ENCODE results near the gene RAD23A.
A peak's percentile ranks its signal among the peaks of the same experiment; 100 is the strongest.
"Not testable (repeated sequence)": the region's sequence is repeated elsewhere in the genome, so short reads cannot be mapped to it uniquely, and the experiment has no call there.

The RAD23A gene

DNA sequence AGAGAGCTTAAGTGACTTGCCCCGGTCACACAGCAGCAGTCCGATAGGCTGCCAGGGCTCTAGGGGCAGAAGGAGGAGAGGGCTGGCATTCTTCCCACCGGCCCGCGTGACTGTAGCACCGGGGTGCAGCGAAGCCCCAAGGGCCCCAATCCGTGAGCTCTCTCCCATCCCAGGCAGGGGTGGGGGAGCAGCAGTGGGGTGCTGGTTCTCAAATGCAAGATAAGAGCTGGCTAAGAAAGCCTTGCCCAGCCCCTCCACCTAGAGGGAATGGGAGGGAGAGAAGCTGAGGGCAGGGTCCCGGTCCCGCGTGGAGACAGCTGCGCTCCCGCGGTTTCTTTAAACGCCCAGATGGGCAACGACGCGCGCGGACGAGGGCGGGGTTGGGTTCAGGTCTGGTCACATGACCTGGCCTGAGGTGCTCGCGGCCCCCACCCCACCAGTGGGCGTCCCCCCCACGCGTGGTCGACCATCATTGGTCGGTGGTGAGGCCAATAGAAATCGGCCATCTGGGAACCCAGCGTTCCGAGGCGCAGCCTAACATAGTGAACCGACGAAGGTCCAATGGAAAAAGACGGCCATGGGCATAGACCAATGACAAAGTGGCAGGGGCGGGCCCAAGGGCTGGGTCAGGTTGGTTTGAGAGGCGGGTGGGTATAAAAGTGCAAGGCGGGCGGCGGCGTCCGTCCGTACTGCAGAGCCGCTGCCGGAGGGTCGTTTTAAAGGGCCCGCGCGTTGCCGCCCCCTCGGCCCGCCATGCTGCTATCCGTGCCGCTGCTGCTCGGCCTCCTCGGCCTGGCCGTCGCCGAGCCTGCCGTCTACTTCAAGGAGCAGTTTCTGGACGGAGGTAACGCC is 7.5 kb upstream of the RAD23A start, which contains the start of gene CALR:
CALR (plus strand) TSS at position 683 of the 852 bp plus-strand sequence; CDS start at position 754, 71 bp downstream.
- peak; percentile 99 for DNase-seq (ENCODE audit: low read depth in 2 of 2)

DNA sequence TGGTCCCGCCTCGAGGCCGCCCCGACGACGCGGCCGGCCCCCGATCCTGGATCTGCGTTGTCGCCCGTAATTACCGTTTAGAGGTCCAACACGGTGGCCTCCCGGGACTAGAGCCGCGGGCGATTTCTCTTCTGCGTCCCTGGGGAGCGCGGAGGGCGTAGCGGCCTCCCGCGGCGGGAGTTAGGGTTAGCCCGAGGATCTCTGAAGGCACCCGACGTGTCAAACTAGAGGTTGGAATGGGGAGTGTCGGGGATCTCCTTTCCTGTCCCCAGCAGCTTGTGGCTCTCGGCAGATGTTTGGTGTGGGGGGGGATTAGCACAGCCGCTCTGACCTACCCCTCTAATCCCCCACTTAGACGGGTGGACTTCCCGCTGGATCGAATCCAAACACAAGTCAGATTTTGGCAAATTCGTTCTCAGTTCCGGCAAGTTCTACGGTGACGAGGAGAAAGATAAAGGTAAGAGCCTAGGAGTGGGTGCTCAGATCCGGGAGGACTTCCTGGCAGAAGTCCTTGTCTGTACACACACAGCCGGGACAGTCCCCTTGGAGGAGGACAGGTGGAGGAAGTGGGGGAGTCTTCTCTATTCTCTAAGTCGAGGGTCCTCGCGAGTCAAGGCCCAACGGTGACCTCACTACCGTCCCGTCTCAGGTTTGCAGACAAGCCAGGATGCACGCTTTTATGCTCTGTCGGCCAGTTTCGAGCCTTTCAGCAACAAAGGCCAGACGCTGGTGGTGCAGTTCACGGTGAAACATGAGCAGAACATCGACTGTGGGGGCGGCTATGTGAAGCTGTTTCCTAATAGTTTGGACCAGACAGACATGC is 6.7 kb upstream of the RAD23A start:
- DNase-seq (ENCODE audit: low read depth in 2 of 2), result no peak

DNA sequence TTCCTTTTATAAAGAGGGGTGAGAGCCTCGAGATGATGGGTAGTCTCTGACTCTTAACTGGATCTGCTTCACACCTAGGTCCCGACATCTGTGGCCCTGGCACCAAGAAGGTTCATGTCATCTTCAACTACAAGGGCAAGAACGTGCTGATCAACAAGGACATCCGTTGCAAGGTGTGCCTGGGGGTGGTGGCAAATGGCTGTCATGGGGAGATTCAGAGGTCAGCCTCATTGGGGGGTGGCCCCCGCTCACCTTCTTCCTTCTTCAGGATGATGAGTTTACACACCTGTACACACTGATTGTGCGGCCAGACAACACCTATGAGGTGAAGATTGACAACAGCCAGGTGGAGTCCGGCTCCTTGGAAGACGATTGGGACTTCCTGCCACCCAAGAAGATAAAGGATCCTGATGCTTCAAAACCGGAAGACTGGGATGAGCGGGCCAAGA is 5.7 kb upstream of the RAD23A start:
- DNase-seq (ENCODE audit: low read depth in 2 of 2), result no peak

DNA sequence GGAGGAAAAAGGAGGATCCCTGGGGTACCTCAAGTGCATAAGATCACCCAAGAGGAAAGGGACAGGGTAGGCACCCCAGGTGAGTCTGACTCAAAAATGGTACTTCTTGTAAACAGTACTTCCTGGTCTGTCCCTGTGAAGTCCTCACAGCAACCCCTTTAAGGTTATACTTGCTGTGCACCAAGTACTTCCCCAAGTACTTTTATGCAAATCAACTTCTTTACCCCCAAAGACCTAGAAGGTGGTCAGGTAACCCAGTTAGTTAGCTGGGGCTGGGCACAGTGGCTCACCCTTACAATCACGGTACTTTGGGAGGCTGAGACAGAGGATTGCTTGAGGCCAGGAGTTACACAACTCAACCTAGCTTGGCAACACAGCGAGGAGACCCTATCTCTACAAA is 4.8 kb upstream of the RAD23A start:
- DNase-seq (ENCODE audit: low read depth in 2 of 2), result no peak

DNA sequence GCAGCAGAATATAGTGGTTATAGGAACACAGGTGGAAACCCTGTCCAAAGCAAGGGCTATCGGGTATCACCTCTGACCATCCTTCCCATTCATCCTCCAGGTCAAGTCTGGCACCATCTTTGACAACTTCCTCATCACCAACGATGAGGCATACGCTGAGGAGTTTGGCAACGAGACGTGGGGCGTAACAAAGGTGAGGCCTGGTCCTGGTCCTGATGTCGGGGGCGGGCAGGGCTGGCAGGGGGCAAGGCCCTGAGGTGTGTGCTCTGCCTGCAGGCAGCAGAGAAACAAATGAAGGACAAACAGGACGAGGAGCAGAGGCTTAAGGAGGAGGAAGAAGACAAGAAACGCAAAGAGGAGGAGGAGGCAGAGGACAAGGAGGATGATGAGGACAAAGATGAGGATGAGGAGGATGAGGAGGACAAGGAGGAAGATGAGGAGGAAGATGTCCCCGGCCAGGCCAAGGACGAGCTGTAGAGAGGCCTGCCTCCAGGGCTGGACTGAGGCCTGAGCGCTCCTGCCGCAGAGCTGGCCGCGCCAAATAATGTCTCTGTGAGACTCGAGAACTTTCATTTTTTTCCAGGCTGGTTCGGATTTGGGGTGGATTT is 2.1 kb upstream of the RAD23A start:
- no peak for DNase-seq (ENCODE audit: low read depth in 2 of 2)

DNA sequence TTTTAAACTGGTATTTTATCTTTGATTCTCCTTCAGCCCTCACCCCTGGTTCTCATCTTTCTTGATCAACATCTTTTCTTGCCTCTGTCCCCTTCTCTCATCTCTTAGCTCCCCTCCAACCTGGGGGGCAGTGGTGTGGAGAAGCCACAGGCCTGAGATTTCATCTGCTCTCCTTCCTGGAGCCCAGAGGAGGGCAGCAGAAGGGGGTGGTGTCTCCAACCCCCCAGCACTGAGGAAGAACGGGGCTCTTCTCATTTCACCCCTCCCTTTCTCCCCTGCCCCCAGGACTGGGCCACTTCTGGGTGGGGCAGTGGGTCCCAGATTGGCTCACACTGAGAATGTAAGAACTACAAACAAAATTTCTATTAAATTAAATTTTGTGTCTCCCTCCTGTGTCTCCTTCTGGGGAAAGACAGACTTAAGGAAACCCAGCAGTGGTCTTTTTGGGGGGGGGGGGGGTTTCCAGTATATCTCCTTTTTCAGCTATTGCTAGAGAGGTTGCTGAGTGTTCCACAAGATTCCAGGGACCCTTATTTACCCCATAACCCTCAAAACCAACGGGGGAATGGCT is 1.5 kb upstream of the RAD23A start:
- DNase-seq (ENCODE audit: low read depth in 2 of 2), result no peak

DNA sequence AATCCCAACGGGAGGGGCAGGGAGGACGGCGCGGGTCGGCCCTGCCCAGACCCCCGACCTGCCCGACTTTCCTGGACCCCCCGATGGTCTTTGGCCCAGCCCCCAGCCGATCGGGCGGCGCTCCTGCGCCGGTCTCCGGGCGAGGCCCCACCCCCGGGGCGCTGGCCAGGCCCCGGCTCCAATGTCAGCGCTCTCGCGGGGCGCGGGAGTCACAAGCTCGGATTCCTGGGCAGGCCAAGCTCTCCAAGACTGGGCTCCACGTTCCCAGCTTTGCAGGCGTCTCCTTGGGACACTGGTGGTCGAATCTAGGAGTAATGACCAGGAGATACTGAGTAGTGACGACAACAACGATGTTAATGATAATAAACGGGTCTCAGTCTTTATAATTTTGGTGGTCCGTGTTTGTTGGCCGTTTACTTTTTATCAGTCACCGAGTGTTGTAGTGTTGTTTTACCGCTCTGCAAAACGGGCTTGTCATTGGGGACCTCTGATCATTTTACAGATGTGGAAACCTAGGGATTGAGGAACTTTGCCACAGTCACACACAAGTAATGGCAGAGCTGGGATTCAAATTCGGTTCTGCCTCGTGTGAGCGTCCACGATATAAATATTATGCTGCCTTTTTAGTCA is 545 bp downstream of the RAD23A start:
- DNase-seq (ENCODE audit: low read depth in 2 of 2), result peak; percentile 33 to 35

DNA sequence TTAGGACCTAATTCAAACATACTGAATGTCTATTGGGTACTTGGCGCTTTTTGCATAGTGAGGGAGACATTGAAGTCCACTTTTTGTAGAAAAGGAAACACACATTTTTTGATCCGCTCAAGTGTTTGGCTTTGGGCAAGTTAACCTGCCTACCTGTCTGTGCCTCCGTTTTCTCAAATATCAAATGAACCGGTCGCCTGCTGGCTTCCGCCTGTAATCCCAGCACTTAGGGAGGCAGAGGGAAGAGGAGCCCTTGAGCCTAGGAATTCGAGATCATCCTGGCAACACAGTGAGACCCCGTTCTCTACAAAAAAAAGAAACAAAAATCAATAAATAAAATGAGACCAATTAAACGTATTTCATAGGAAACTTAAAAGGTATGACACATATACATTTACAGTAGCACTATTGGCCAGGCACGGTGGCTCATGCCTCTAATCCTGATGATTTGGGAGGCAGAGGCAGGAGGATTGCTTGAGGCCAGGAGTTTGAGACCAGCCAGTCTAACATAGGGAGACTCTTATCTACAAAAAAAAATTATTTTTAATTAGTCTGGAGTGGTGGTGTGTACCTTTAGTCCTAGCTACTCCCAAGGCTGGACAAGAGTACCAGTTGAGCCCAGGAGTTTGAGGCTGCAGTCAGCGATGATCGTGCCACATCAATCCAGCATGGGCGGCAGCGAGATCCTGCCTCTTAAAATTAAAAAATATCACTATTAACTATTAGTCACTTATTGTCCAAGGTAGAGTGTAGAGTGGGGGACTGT is 1.3 kb downstream of the RAD23A start:
- no peak for DNase-seq (ENCODE audit: low read depth in 2 of 2)

DNA sequence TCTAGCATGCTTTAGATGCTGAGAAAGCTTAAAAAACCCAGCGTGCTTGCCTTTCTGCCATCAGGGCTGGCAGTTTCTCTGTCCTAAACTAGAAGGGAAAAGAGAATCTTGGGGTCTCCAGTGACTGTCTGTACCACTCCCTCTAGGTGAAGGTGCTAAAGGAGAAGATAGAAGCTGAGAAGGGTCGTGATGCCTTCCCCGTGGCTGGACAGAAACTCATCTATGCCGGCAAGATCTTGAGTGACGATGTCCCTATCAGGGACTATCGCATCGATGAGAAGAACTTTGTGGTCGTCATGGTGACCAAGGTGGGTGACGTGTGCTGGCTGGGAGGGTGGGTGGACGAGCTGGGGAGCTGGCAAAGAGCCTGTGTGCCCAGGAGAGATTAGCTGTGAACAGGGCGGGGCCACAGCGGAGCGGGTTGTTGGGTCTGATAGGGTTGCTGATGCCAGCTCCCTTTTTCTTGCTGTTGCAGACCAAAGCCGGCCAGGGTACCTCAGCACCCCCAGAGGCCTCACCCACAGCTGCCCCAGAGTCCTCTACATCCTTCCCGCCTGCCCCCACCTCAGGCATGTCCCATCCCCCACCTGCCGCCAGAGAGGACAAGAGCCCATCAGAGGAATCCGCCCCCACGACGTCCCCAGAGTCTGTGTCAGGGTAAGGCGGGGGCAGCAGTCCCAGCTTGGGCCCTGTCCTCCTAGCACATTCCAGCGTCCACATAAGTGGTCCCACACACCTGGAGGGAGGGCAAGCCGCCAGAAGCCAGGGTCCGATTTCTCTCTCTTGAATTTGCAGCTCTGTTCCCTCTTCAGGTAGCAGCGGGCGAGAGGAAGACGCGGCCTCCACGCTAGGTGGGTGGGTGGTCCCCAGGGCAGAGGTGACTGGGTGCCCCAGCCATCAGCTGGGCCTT is 2.3 kb downstream of the RAD23A start:
- DNase-seq (ENCODE audit: low read depth in 2 of 2), result no peak

DNA sequence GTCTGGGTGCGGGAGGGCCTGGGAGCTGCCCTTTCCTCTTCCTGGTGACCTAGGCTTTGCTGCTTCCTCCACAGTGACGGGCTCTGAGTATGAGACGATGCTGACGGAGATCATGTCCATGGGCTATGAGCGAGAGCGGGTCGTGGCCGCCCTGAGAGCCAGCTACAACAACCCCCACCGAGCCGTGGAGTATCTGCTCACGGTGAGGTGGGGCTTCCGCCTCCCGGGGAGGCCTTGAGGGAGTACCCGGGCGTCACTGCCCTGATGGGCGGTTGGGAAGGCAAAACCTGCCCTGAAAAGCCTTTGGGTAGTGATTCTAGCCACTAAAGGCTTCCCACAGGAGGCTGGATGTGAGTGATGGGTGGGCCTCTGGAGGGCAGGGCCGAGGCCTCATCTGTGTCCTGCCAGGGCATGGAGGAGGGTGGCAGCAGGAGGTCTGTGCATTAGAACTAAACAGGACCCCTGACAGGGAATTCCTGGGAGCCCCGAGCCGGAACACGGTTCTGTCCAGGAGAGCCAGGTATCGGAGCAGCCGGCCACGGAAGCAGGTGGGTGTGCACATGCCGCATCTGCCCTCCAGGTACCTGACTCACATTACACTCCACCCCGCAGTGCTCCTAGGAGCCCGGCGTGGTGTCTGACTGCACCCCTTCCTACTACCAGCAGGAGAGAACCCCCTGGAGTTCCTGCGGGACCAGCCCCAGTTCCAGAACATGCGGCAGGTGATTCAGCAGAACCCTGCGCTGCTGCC is 3.1 kb downstream of the RAD23A start:
- no peak for DNase-seq (ENCODE audit: low read depth in 2 of 2)

DNA sequence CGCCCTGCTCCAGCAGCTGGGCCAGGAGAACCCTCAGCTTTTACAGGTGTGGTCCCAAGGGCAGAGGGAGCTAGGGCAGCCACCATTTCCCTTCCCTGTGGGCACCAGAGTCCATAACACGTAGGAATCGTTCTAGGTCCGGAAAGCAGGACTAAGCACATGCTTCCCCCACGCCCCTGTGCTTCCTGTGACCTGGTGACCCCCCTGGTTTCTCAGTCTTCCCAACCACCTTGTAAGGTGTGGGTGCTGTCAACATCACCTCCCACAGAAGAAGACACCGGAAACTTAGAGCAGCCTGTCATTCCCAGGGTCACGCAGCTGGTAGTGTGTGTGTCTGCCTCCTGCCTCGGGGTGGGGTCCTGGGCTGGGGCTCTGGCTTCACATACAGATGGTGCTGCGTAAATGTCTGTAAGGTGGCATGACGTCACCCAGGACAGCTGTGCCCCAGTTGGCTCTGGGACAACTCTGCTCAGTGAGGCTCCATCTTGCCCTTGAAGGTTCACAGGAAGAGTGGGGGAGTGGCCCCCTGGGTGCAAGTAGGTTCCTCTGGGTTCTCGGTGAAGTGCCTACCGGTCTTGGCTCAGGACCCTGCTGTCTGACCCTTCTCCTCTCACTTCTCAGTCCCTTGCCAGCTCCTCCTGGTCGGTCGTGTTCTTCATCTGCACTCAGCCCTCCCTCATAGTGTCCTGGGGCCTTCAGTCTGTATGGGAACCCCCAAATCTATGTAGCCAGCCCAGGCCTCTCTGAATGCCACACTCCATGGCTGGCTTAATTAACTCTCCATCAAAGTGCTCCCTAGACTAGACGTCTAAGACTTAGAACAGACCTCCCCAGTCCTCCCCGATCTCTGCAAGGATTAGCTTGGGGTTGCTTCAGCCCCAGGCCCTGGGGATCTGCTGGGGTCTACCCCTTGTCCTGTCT is 4.0 kb downstream of the RAD23A start:
- no peak for DNase-seq (ENCODE audit: low read depth in 2 of 2)

DNA sequence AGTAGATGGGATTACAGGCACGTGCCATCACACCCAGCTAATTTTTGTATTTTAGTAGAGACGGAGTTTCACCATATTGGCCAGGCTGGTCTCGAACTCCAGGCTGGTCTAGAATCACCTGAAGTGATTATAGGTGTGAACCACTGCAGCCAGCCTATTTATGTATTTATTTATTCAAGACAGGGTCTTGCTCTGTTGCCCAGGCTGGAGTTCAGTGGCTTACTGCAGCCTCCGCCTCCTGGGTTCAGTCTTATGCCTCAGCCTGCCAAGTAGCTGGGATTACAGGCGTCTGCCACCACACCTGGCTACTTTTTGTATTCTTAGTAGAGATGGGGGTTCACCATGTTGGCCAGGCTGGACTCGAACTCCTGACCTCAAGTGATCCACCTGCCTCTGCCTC is 6.4 kb downstream of the RAD23A start:
- DNase-seq (ENCODE audit: low read depth in 2 of 2), result not testable (repeated sequence)

DNA sequence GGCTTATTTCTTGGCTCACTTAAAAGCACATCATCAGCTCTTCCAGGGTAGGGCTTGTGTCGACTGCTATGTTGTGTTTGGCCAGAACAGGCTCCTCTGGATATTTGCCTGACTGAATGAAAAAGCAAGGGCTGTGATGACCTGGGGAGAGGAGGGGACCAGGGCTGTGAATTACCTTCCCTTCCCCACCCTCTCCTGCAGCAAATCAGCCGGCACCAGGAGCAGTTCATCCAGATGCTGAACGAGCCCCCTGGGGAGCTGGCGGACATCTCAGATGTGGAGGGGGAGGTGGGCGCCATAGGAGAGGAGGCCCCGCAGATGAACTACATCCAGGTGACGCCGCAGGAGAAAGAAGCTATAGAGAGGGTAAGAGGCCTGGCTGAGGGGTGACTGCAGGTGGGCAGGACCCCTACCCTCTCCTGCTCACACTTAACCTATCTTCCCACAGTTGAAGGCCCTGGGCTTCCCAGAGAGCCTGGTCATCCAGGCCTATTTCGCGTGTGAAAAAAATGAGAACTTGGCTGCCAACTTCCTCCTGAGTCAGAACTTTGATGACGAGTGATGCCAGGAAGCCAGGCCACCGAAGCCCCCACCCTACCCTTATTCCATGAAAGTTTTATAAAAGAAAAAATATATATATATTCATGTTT is 7.0 kb downstream of the RAD23A start:
- no peak for DNase-seq (ENCODE audit: low read depth in 2 of 2)

DNA sequence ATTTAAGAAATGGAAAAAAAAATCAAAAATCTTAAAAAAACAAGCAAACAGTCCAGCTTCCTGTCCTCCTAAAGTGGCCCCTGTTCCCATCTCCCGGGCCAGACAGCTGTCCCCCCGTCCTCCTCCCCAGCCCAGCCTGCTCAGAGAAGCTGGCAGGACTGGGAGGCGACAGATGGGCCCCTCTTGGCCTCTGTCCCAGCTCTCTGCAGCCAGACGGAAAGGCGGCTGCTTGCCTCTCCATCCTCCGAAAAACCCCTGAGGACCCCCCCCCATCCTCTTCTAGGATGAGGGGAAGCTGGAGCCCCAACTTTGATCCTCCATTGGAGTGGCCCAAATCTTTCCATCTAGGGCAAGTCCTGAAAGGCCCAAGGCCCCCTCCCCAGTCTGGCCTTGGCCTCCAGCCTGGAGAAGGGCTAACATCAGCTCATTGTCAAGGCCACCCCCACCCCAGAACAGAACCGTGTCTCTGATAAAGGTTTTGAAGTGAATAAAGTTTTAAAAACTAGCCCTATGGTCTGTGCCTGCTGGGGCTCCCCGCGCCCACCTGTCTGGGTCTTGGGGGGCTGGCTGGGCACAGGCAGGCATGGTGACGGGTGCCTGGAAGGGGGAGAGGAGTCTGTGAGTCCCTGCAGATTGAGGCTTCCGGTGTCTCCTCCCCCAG is 7.6 kb downstream of the RAD23A start:
- no peak for DNase-seq (ENCODE audit: low read depth in 2 of 2)

DNA sequence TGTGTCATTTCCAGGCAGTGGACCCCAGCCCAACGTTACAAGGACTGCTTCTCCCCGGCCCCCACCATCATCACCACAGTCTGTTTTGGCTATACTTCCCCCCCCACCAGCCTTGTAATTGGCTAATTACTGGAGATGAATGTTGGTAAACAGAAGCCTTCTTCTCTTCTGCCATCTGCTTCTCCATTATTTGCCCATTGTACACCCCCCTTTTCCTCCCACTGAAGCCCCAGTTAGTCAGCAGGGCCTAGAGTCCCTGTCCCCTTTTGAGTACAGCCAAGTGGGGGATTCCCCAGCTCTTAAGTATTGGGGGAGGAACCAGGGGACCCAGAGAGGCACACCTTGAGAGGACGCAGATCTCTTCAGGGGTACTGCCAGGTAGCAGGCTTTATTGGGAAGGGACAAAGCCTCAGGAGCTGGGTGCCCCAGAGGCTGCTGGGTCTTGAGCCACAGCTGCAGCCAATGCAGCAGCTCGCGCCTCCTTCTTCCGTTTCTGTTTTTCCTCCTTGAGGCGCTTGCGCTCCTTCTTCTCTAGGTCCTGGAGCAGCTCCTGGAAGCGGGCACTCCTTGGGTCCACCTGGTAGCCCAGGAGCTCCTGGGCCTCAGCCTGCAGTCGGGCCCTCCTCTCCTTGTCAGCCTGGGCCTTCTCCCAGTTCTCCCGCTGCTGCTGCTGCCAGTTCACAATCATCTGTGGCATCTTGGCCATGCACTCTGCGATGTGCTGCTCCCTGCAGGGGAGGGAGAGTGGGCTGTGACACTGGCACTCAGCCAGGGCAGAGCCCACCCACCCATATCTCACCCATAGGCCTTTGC is 8.3 kb downstream of the RAD23A start:
- DNase-seq (ENCODE audit: low read depth in 2 of 2), result no peak

DNA sequence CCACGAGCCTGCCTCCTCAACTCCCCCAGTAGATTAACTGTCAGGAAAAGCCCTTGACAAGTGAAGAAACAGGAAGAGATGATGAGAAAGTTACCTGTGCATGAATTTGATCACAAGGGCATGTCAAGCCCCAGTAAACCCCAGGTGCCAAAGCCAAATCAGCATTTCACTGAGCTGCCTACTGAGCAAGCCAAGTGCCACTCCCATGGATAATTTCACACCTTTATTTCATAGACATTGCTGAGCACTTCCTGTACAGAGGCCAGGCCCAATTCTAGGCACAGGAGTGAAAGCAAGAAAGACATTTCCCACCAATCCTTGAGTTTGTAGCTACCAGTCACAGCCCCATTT is 8.9 kb downstream of the RAD23A start:
- DNase-seq (ENCODE audit: low read depth in 2 of 2), result no peak

Data from fibroblast of skin of left biceps (primary cell).